ENCODE data around the gene CCDC33. TPM values are rescaled to one million over a fixed set of nuclear protein-coding genes. Genes with fewer than 3 reads are reported as not detected.

CCDC33 gene
- total RNA-seq, 4 donors from 2014 or later: not detected

GRCh38 chr15:74272812-74273211 is 36.7 kb downstream of the CCDC33 start:
- H3K4me3 ChIP-seq: no peak overlapping the region
- no peaks in the 10 kb centered on the region for H3K4me1 ChIP-seq
- DNase-seq (ENCODE audit: low spot score in 2 of 2): no peak
- peaks cover 0 to 12% of the 10 kb centered on the region in 2 donors for H3K27me3 ChIP-seq
- H3K36me3 ChIP-seq: no peaks in the 10 kb centered on the region
- 83 to 92% methylated on average over 5 to 10 of the region's 10 CpGs for WGBS, 2 donors
- H3K9me3 ChIP-seq: no peaks in the 10 kb centered on the region
- no peak overlapping the region for H3K27ac ChIP-seq
- TF ChIP-seq CTCF (IDR thresholded peaks at IDR 0.05): no peak
- TF ChIP-seq EP300 (IDR thresholded peaks at IDR 0.05): no peak
- no peak for TF ChIP-seq POLR2A (IDR thresholded peaks at IDR 0.05)

GRCh38 chr15:74274470-74275038 is 38.4 kb downstream of the CCDC33 start:
- Histone ChIP-seq H3K4me3 (no peak overlapping the region), H3K9me3 (no peaks in the 10 kb centered on the region), H3K36me3 (no peaks in the 10 kb centered on the region), H3K27ac (no peak overlapping the region), H3K4me1 (no peaks in the 10 kb centered on the region), H3K27me3 (peaks cover 0 to 12% of the 10 kb centered on the region in 2 donors)
- TF ChIP-seq POLR2A (IDR thresholded peaks at IDR 0.05) (no peak), EP300 (IDR thresholded peaks at IDR 0.05) (no peak), CTCF (IDR thresholded peaks at IDR 0.05) (no peak)
- WGBS, 2 donors: 71 to 79% methylated on average over 3 of the region's 3 CpGs
- no peak for DNase-seq (ENCODE audit: low spot score in 2 of 2)

GRCh38 chr15:74275957-74276356 is 39.8 kb downstream of the CCDC33 start:
- H3K9me3 ChIP-seq: no peaks in the 10 kb centered on the region
- H3K27ac ChIP-seq: no peak overlapping the region
- H3K27me3 ChIP-seq: peaks cover 0 to 9% of the 10 kb centered on the region in 2 donors
- no peak for DNase-seq (ENCODE audit: low spot score in 2 of 2)
- WGBS, 2 donors: 86 to 91% methylated on average over 5 to 6 of the region's 6 CpGs
- H3K36me3 ChIP-seq: no peaks in the 10 kb centered on the region
- H3K4me3 ChIP-seq: no peak overlapping the region
- TF ChIP-seq EP300 (IDR thresholded peaks at IDR 0.05) (no peak), POLR2A (IDR thresholded peaks at IDR 0.05) (no peak), CTCF (IDR thresholded peaks at IDR 0.05) (no peak)
- no peaks in the 10 kb centered on the region for H3K4me1 ChIP-seq

GRCh38 chr15:74276560-74276959 is 40.4 kb downstream of the CCDC33 start:
- no peak for TF ChIP-seq CTCF (IDR thresholded peaks at IDR 0.05)
- Histone ChIP-seq H3K4me1 (no peaks in the 10 kb centered on the region), H3K9me3 (no peaks in the 10 kb centered on the region), H3K36me3 (no peaks in the 10 kb centered on the region), H3K27ac (no peak overlapping the region), H3K27me3 (peaks cover 0 to 9% of the 10 kb centered on the region in 2 donors), H3K4me3 (no peak overlapping the region)
- 73 to 76% methylated on average over 3 of the region's 3 CpGs for WGBS, 2 donors
- DNase-seq (ENCODE audit: low spot score in 2 of 2): no peak

GRCh38 chr15:74277242-74277810 is 41.2 kb downstream of the CCDC33 start:
- DNase-seq (ENCODE audit: low spot score in 2 of 2): no peak
- WGBS, 2 donors: 50 to 54% methylated on average over 8 of the region's 8 CpGs
- Histone ChIP-seq H3K27ac (no peak overlapping the region), H3K9me3 (no peaks in the 10 kb centered on the region), H3K36me3 (no peaks in the 10 kb centered on the region), H3K4me3 (no peak overlapping the region), H3K4me1 (no peaks in the 10 kb centered on the region), H3K27me3 (peaks cover 0 to 4% of the 10 kb centered on the region in 2 donors)
- TF ChIP-seq CTCF (IDR thresholded peaks at IDR 0.05): no peak
- no peak for TF ChIP-seq EP300 (IDR thresholded peaks at IDR 0.05)
- no peak for TF ChIP-seq POLR2A (IDR thresholded peaks at IDR 0.05)
